Measurements from ENCODE around the gene HMCN2.

DNA sequence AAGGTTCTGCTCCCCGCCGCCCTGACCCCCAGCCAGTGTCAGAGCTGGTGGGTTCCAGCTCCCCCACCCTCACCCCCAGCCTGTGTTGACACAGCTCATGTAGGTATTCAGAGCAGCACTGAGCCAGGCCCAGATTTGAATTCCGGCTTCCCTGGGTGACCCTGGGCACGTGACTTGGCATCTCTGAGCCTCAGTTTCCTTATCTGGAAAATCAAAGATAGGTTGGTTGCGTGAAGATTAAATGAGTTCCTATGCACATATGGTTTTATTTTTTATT is 42.0 kb downstream of the HMCN2 start:
- TF ChIP-seq, protein P1, sequence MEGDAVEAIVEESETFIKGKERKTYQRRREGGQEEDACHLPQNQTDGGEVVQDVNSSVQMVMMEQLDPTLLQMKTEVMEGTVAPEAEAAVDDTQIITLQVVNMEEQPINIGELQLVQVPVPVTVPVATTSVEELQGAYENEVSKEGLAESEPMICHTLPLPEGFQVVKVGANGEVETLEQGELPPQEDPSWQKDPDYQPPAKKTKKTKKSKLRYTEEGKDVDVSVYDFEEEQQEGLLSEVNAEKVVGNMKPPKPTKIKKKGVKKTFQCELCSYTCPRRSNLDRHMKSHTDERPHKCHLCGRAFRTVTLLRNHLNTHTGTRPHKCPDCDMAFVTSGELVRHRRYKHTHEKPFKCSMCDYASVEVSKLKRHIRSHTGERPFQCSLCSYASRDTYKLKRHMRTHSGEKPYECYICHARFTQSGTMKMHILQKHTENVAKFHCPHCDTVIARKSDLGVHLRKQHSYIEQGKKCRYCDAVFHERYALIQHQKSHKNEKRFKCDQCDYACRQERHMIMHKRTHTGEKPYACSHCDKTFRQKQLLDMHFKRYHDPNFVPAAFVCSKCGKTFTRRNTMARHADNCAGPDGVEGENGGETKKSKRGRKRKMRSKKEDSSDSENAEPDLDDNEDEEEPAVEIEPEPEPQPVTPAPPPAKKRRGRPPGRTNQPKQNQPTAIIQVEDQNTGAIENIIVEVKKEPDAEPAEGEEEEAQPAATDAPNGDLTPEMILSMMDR (IDR thresholded peaks at IDR 0.05), result no peak
- no peak for TF ChIP-seq POLR2A (IDR thresholded peaks at IDR 0.05)
- TF ChIP-seq POLR2AphosphoS5 (IDR thresholded peaks at IDR 0.05), result no peak

Data from prostate gland (tissue), 2 donors.